Measurements from ENCODE around the gene UBASH3A. TPM values are rescaled to one million over a fixed set of nuclear protein-coding genes. Genes with fewer than 3 reads are reported as not detected.

The UBASH3A gene
- total and polyA plus RNA-seq, 2 donors (not counting 1 experiment from before 2014, with no cell fraction given): 0.12 to 0.33 TPM

- H4K20me1 ChIP-seq (ENCODE audit: control insufficient read depth, insufficient read depth, low read length, poor library complexity, severe bottlenecking): no peaks in the 10 kb centered on the region
- peaks cover 0 to 49% of the 10 kb centered on the region in 2 donors for H3K4me1 ChIP-seq (ENCODE audit: control insufficient read depth in 2 of 2, insufficient read depth in 2 of 2, low read length in 2 of 2)
- ATAC-seq (ENCODE audit: low read depth): no peak
- H3K27me3 Mint-ChIP-seq: peaks cover 19% of the 10 kb centered on the region
- intact Hi-C loops (cut with micrococcal nuclease): loop anchor here (2.0 kb wide), 1 partner anchor 15 kb away; no protein-coding TSS in a partner anchor
- POLR2A ChIA-PET: interaction anchor here (0.7 to 0.8 kb wide), 2 partner anchors 33 to 80 kb away, joined by 3 to 5 read pairs; no protein-coding TSS in a partner anchor
- no peaks in the 10 kb centered on the region for H3K36me3 ChIP-seq (replicated peaks in 1 of 2; ENCODE audit: control extremely low read depth in 1 of 2, control insufficient read depth in 1 of 2, extremely low read depth in 1 of 2, insufficient read depth in 2 of 2, low read length in 1 of 2)
- DNase-seq: peak; percentile 50
- H3K9ac ChIP-seq (ENCODE audit: low read length): no peak overlapping the region
- H3K4me3 Mint-ChIP-seq: no peak overlapping the region
- H3K27me3 ChIP-seq (replicated peaks in 1 of 4; ENCODE audit: control extremely low read depth in 1 of 4, control insufficient read depth in 3 of 4, insufficient read depth in 4 of 4, low read length in 3 of 4): peaks cover 0 to 20% (median 3%) of the 10 kb centered on the region in 4 experiments
- CTCF ChIA-PET: no interaction called here
- H3K9me3 ChIP-seq (ENCODE audit: control extremely low read depth in 1 of 3, control insufficient read depth in 2 of 3, insufficient read depth in 1 of 3, low read length in 2 of 3): no peaks in the 10 kb centered on the region
- no peak overlapping the region for H3K4me2 ChIP-seq (replicated peaks; ENCODE audit: low read depth, low read length, poor library complexity, severe bottlenecking)
- TF ChIP-seq CTCF (IDR thresholded peaks at IDR 0.05): no peak
- TF ChIP-seq EZH2 (IDR thresholded peaks at IDR 0.05; ENCODE audit: borderline replicate concordance, insufficient read depth, low read depth, low read length, poor library complexity, severe bottlenecking): no peak
- H2AFZ ChIP-seq (ENCODE audit: insufficient read depth, low read depth, low read length, poor library complexity, severe bottlenecking): no peak overlapping the region
- H3K27ac ChIP-seq (ENCODE audit: low read length in 2 of 2): no peak overlapping the region
- no peak overlapping the region for H3K4me3 ChIP-seq (ENCODE audit: control extremely low read depth in 1 of 5, extremely low read depth in 1 of 5, insufficient read depth in 1 of 5, low read depth in 2 of 5, low read length in 4 of 5)
- H3K4me1 Mint-ChIP-seq: peaks cover 10% of the 10 kb centered on the region
- 88% methylated on average over 16 of the region's 18 CpGs for WGBS (ENCODE audit: insufficient coverage)
- no peaks in the 10 kb centered on the region for H3K9me3 Mint-ChIP-seq (ENCODE audit: insufficient read depth)
- H3K27ac Mint-ChIP-seq: no peak overlapping the region
- no peaks in the 10 kb centered on the region for H3K79me2 ChIP-seq (ENCODE audit: control insufficient read depth, insufficient read depth, low read length)
Measured at GRCh38 chr21:42475526-42476387, 72.1 kb downstream of the UBASH3A start.

Data from B cell (primary cell).